SK-N-SH treated with all-trans-retinoic acid at 6 μM for 48 hours (cell line): ENCODE data around the gene SCN2A.

ENCODE experiments used
- ATAC-seq: fragments of 200-7000 bp; cut with Tn5 transposase; 3 replicates; pipeline ENCODE4 v1.9.1; 2020; ENCODE audit warnings: mild to moderate bottlenecking, moderate library complexity
- ARNTL ChIP-seq: fragments of 450-650 bp; formaldehyde crosslinking; IDR thresholded peaks from 2 replicates; pipeline ENCODE4 v1.5.0; 2020; ENCODE audit warnings: low read depth, mild to moderate bottlenecking, moderate library complexity, borderline replicate concordance
- CREB5 ChIP-seq: fragments of 250-450 bp; sonication (Bioruptor Pico); IDR thresholded peaks from 2 replicates; pipeline ENCODE4 v1.5.1; 2020; ENCODE audit warnings: low read depth, mild to moderate bottlenecking, moderate library complexity
- CSDC2 ChIP-seq: fragments of 250-450 bp; sonication (Bioruptor Pico); IDR thresholded peaks from 2 replicates; pipeline ENCODE4 v1.5.0; 2020; ENCODE audit warnings: mild to moderate bottlenecking, moderate library complexity
- ESRRG ChIP-seq: fragments of 250-450 bp; sonication (Bioruptor Pico); IDR thresholded peaks from 2 replicates; pipeline ENCODE4 v1.6.1; 2021; ENCODE audit warnings: mild to moderate bottlenecking
- GLIS3 ChIP-seq: fragments of 250-450 bp; sonication (Bioruptor Pico); IDR thresholded peaks from 2 replicates; pipeline ENCODE4 v1.5.0; 2020; ENCODE audit warnings: mild to moderate bottlenecking, moderate library complexity
- ISL1 ChIP-seq: fragments of 250-450 bp; sonication (Bioruptor Pico); IDR thresholded peaks from 2 replicates; pipeline ENCODE4 v2.1.2; 2022; ENCODE audit warnings: mild to moderate bottlenecking, moderate library complexity
- OSR1 ChIP-seq: fragments of 250-450 bp; sonication (Bioruptor Pico); IDR thresholded peaks from 2 replicates; pipeline ENCODE4 v1.8.0; 2022; ENCODE audit warnings: moderate library complexity, mild to moderate bottlenecking, inconsistent platforms
- PATZ1 ChIP-seq: fragments of 250-450 bp; sonication (Bioruptor Pico); IDR thresholded peaks from 2 replicates; pipeline ENCODE4 v1.8.0; 2020; ENCODE audit warnings: mild to moderate bottlenecking, moderate library complexity, borderline replicate concordance
- POU6F1 ChIP-seq: fragments of 250-450 bp; sonication (Bioruptor Pico); IDR thresholded peaks from 2 replicates; pipeline ENCODE4 v1.8.0; 2021; ENCODE audit warnings: low read depth, mild to moderate bottlenecking, moderate library complexity, borderline replicate concordance
- RARB ChIP-seq: fragments of 250-450 bp; sonication (Bioruptor Pico); IDR thresholded peaks from 2 replicates; pipeline ENCODE4 v1.8.0; 2021; ENCODE audit warnings: mild to moderate bottlenecking, moderate library complexity
- SNAI2 ChIP-seq: fragments of 250-450 bp; sonication (Bioruptor Pico); IDR thresholded peaks from 2 replicates; pipeline ENCODE4 v1.5.0; 2020; ENCODE audit warnings: mild to moderate bottlenecking, moderate library complexity
- TCF4 ChIP-seq: fragments of 250-450 bp; sonication (Bioruptor Pico); IDR thresholded peaks from 2 replicates; pipeline ENCODE4 v1.8.0; 2021; ENCODE audit warnings: mild to moderate bottlenecking, moderate library complexity, borderline replicate concordance
- TOX ChIP-seq: fragments of 250-450 bp; sonication (Bioruptor Pico); IDR thresholded peaks from 2 replicates; pipeline ENCODE4 v1.8.0; 2021; ENCODE audit warnings: mild to moderate bottlenecking, moderate library complexity, borderline replicate concordance
- TSHZ2 ChIP-seq: fragments of 250-450 bp; sonication (Bioruptor Pico); IDR thresholded peaks from 2 replicates; pipeline ENCODE4 v1.5.0; 2020; ENCODE audit warnings: mild to moderate bottlenecking, moderate library complexity
- ZFP30 ChIP-seq: fragments of 450-650 bp; formaldehyde crosslinking; IDR thresholded peaks from 2 replicates; pipeline ENCODE4 v1.5.0; 2022; ENCODE audit warnings: mild to moderate bottlenecking, moderate library complexity
- ZNF70 ChIP-seq: fragments of 450-650 bp; formaldehyde crosslinking; IDR thresholded peaks from 2 replicates; pipeline ENCODE4 v1.5.0; 2020; ENCODE audit warnings: mild to moderate bottlenecking, moderate library complexity

SCN2A gene

GRCh38 chr2:165414187-165414586, 175.0 kb downstream of the SCN2A start:
- ATAC-seq: no peak
- no peak for TF ChIP-seq POU6F1 (CRISPR knock-in tag)
- no peak for TF ChIP-seq ZNF70 (CRISPR knock-in tag)
- no peak for TF ChIP-seq CSDC2 (CRISPR knock-in tag)
- no peak for TF ChIP-seq ZFP30
- no peak for TF ChIP-seq CREB5 (CRISPR knock-in tag)
- TF ChIP-seq TOX (CRISPR knock-in tag): no peak
- no peak for TF ChIP-seq SNAI2 (CRISPR knock-in tag)
- no peak for TF ChIP-seq RARB (CRISPR knock-in tag)
- no peak for TF ChIP-seq GLIS3 (CRISPR knock-in tag)
- no peak for TF ChIP-seq OSR1 (CRISPR knock-in tag)

- no peak for TF ChIP-seq CREB5 (CRISPR knock-in tag)
- TF ChIP-seq CSDC2 (CRISPR knock-in tag): no peak
- no peak for TF ChIP-seq ARNTL (CRISPR knock-in tag)
- no peak for TF ChIP-seq OSR1 (CRISPR knock-in tag)
- TF ChIP-seq, all 23 proteins: peak for 0
- no peak for ATAC-seq
These were observed 177.8 kb downstream of the SCN2A start for GRCh38 chr2:165417009-165417408.

- TF ChIP-seq TSHZ2 (CRISPR knock-in tag): no peak
- TF ChIP-seq ZFP30: no peak
- TF ChIP-seq RARB (CRISPR knock-in tag): no peak
- TF ChIP-seq ARNTL (CRISPR knock-in tag): no peak
- no peak for TF ChIP-seq POU6F1 (CRISPR knock-in tag)
- no peak for TF ChIP-seq ZNF70 (CRISPR knock-in tag)
- TF ChIP-seq ISL1: no peak
- TF ChIP-seq PATZ1 (CRISPR knock-in tag): no peak
- TF ChIP-seq CREB5 (CRISPR knock-in tag): no peak
- TF ChIP-seq GLIS3 (CRISPR knock-in tag): no peak
- no peak for TF ChIP-seq OSR1 (CRISPR knock-in tag)
- no peak for TF ChIP-seq ESRRG (CRISPR knock-in tag)
- TF ChIP-seq TOX (CRISPR knock-in tag): no peak
- no peak for TF ChIP-seq SNAI2 (CRISPR knock-in tag)
- TF ChIP-seq CSDC2 (CRISPR knock-in tag): no peak
- no peak for TF ChIP-seq TCF4 (CRISPR knock-in tag)
- no peak for ATAC-seq
These were observed 181.0 kb downstream of the SCN2A start for GRCh38 chr2:165420231-165420630.
